GM19238 (cell line): ENCODE data around the gene LDB2.

Source experiments
- DNase-seq: peaks from one replicate; pipeline ENCODE4 v3.0.0; 2011; ENCODE audit warnings: low spot score; ENCODE audit not compliant: insufficient read length

The LDB2 gene

DNA sequence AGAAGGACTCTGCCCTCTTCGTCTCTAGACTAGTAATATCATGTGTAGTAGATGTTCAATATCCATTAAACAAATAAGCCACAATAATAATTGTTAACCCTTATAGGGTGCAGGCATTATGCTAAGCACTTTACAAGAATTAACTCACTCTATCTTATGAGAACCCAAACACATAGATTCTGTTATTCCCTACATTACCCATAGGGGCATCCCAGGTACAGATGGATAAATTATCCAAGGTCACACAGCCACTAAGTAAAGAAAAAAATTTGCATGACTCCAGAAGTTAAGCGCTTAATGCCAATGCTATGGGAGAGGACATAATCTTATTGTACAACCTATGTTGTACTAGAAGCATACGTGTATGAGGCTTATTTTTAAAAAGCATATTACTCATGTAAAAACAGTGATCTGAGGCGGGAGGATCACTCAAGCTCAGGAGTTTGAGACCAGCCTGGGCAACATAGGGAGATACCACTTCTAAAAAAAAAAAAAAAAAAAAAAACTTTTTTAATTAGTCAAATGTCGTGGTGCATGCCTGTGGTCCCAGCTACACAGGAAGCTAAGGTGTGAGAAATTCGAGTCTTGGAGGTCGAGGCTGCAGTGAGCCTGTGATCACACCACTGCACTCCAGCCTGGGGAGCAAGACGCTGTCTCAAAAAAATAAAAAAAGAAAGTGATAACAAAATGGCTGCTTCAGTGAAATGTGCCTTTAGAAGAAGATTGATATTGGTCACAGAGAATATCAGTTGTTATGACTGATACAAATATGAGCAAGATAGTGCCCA lies 13.6 kb downstream of the LDB2 start:
- no peak for DNase-seq

DNA sequence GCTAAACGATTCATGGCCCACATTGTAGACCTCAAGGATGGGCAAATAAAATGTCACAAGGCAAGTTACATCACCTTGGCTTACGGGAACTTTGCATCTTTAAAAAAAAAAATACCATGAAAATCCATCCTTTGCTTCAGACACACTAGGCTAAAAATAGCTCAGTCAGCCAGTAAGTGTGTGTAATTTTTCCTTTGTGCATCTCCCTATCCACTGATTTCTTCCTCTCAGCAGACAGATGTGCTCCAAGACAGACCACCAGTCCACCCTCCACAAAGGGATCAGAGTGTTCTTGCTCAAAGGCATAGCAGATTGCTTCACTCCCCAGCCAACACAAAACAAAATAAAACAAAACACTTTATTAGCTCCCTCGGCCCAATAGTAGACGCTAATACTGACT lies 14.6 kb downstream of the LDB2 start:
- no peak for DNase-seq

DNA sequence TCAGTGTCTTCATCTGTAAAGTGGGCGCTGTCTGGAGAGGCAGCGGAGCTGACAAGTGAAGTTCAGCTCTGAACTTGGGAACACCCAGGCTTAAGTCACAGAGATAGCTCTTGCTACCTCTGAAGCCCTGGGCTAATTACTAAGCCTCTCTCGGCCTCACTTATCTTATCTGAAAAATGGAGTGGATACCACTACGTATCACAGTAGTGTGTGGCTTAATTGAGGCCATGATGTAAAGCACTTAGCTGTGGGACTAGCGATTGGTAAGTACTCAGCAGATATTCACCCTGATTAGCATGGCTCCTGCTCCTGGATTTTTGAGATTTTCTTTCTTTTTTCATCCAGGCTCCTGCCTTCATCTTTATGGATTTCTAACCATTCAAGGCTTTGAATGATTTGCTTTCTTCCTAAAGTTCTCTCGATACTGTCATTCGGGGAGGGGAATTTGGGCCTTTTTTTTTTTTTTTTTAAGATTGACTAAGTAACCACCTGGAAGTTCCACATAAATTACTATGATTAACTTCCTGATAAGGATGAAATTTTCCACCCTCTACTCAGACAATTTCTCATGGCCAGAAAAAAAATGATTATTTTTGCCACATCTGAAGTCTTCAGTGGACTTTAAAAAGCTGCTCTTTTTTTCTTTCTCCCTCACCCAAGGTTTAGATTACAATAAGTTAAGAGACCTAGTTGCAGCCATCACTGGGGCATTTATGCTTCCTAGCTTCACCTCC lies 17.1 kb downstream of the LDB2 start:
- DNase-seq, result no peak

DNA sequence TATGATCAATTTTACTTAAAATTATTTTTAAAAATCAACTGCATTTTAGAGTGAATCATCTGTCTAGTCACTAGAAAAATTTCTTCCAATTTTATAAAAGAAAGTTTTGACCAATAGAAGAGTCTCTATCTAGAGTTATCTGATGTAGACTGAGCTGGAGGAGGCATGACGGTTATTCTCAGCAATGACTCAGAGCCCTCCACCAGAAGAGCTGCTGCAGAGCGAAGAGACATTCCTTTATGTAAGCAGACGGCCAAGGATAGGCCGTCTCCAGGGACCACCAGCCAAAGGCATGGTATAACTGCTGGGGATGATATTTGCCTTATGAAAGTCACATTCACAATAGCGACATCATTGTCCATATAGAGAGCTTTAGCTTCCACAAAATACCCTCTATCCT lies 23.0 kb downstream of the LDB2 start:
- DNase-seq, result no peak

DNA sequence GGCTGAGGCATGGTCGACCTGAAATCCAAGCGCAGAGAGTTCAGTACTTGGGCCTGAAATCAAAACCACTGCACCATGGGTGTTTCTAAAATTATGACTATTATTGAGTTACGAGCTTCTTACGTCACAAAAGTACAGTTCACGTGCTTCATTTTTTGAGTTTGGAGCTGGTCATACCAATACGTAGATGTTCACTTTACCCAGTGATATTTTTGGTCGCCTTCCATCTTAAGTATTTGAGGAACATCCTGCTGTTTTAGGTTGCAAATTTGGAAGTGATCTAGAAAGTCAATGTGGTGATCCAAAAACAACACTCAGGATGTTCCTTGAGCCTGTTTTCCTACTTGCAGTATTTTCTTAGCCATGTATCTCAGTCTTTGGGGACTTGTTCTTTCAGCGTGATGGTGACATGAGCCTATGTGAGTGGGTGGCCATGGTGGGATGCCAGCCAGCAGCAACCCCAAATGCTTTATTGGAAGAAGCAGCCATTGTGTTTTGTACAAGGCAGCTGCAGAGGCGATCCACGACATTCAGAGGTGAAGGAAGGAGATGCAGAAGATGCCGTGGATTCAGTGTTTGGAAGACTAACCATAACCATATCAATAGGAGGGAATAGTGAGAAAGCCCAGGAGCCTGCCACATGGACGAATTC lies 28.7 kb downstream of the LDB2 start:
- DNase-seq, result no peak

DNA sequence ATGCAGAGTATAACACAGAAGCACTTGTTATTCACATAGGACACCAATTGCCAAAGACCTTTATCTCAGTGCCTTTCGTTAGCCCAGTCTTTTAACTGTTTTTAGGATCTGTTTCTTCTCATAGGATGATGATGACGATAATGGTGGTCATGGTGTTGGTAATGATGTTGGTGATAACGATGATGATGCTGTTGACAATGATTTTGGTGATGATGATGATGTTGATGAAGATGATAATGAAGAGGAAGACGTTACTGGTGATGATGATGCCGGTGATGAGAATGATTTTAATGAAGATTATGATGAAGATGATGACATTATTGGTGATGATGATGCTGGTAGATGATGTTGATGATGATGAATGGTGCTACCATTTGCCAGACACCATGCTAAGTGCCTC lies 29.8 kb downstream of the LDB2 start:
- DNase-seq, result no peak

DNA sequence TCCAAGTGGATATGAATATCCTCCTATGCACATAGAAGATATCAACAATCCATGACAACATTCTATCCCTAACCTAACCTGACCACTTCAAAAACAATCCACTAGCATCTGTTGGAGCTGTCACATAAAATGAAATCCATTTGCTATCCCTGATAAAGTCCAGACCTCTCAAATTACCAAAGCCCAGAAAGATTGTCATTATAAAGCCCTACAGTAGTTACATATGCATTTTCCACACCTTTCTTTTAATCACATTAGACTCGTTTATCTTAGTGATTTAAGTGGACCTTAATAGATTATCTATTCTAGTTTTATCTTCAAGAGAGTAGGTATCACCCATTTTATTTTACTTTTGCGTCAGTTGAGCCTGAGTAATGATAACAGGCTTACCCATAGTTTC lies 30.6 kb downstream of the LDB2 start:
- DNase-seq, result no peak

DNA sequence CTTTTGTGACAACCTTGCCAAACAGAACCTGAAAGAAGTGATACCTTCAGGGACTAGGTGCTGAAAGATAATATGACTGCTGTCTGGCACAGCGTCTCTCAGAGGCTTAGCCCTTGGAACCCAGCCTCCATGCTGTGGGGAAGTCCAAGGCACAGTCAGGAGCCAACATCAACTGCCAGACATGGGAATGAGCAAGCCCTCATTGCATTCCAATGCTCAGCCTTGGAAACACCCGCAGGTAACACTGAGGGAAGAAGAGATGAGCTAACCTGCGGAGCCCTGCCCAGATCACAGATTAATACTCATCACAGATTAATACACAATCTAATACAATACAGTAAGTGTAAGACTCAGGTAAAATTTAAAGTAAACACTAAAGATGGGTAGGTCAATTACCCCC lies 31.5 kb downstream of the LDB2 start:
- DNase-seq, result no peak

DNA sequence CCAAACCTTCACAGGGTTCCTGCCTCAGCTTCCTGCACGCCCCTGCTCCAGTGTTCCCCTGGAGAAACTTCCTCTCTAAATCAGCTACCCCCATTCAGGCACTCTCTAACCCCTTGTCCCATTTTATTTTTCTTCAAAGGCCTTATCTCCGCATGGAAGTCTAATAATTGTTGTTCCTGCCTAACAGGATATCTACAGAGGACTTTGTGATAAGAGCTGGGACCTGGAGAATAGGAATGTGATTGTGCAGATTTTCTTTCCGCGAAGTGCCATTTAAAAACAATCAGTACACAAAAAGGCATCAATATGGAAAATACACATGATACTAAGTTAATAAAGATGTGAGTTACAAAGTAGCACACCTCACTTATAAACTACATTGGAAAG lies 32.6 kb downstream of the LDB2 start:
- DNase-seq, result no peak

DNA sequence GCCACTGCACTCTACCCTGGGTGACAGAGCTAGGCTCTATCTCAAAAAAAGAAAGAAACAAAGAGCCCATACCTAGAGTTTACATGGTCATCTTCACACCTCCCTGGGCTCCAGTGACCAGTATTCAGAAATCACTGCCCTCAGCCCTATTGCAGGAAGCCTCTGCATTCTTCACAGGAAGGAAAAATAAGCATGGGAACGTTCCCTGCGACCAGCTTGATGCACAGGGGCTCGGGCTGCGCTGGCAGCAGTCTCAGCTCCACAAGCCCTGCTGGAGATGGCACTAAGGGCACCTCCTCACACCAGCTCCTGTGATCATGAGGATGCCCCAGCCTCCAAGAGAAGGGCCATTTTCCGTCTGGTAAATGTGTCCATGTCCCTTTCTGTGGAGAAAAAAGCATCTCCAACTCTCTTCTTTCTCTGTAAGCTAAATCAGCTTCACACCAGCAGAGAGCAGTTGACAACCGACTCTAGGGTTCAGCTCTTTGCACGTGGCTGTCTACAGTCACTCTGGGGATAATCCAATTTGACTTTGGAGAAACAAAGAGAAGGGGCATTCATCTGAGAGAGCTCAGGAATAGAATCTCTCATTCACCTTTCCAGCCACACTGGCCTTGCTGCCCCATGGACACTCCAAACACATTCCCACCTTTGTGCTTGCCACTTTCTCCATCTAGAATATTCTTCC lies 33.1 kb downstream of the LDB2 start:
- DNase-seq, result no peak

DNA sequence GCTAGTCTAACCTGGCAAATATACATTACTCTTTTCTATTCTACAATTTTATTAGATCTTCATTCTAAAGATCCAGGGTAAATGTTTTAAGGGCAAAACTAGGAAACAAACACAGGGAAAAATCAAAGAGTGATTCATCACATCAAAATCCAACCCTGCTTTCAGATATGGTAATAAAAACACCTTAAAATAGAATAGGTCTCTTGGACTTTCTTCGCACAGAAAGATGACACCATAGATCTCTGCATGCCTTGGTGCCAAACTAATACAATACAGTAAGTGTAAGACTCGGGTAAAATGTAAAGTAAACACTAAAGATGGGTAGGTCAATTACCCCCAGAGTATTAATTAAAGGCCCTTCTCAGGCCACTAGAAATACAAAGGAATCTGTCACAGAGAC lies 34.2 kb downstream of the LDB2 start:
- DNase-seq, result no peak

DNA sequence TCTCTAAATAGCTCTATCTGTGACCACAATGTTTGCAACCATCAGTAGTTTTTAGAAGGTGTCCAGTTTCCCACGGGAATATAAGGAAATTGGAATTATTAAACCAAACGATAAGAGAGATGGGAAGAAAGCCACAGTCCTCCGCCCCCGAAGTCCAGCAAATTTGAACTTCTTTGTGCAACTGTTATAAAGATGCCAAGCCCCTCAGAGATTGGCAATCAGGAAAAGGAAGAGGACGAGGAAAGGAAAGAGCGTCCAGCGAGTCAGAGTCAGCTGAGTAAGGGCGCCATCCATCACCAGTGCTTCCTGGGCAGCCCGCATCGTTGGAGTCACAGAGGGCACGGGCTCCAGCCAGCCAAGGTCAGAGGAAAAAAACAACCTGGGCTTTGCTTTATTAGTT lies 35.7 kb downstream of the LDB2 start:
- DNase-seq, result no peak

DNA sequence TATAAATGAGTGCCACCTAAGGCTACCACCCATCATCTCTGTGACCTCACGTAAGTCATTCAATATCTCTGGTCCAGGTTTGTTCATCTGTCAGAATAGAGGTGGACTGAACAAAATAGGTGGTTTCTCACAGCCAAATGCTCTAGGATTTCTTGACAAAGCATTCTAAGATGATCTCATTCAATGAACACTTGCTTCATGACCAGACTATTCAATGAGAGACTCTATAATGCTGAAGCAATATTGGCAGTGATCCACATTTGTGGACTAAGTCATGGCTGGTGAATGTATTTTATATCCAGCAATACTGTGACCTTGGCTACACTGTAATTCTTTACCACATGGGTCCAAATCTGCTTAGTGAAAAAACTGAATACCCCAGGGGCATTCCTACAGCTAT lies 37.9 kb downstream of the LDB2 start:
- DNase-seq, result no peak

DNA sequence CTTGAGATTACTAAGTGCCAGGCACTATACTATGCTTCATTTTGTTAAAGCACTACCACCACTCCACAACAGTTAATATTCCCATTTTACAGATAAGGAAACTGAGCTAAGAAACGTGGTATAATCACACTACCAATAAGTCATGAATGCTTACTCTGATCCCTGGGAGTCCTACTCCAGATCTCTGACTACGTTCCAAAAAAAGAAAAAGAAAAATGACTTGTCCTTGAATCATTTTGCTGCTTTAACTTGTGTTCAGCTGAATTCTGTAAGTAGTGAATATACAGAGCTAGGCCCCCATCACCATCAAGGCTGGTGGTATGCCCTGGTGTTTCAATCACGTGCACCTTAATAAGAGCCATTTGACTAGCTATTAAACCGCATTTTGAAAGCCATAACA lies 39.4 kb downstream of the LDB2 start:
- DNase-seq, result no peak

DNA sequence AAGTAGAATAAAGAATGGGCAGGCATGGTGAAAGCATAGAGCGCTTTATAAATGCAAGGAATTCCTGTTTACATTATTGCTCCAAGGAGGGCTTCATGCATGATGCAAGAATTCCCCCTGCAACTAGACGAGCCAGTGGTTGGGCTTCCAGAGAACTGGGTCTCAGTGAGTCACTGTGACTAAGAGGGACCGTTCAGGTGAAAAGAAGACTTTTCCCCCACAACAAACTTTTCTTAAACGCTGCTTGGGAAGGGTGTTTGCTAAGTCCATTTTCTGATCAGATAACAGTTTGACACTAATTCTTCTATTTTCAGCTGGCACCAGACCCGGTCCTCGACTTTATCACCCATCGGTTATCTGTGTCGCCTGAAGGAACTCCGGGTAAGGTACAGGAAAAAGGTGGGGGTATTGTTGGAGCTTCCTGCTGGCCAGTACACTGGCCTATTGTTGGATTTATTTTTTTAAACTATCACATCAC lies 40.1 kb downstream of the LDB2 start:
- DNase-seq, result no peak

DNA sequence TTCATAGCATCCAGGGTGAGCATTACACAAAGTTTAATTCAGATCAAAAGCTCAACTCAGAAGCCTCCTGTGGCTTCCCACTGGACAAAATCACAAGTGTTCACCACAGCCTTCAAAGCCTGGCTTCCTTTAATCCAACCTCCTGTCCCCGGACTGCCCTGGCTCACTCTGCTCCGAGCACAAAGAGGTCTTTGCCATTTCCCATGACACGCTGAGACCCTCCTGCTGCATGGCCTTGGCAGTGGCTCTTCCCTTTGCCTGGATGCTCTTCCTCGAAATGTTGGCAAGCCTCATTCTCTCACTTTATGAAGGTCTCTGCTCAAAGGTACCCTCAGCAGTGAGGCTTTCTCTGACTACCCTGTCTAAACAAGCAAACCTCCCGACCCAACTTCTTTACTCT lies 41.0 kb downstream of the LDB2 start:
- DNase-seq, result no peak

DNA sequence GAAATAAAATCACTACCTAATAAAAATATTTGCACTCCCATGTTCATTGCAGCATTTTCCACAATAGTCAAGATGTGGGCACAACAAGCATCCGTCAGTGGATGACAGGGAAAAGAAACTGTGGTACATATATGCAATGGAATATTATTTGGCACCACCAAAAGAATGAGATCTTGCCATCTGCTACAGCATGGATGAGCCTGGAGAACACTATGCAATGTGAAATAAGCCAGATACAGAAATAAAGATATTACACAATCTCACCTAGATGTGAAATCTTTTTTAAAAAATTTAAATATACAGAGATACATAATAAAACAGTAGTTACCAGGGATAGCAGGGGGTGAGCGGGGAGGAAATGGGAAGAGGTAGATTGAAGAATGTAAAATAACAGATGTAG lies 44.8 kb downstream of the LDB2 start:
- DNase-seq, result no peak

DNA sequence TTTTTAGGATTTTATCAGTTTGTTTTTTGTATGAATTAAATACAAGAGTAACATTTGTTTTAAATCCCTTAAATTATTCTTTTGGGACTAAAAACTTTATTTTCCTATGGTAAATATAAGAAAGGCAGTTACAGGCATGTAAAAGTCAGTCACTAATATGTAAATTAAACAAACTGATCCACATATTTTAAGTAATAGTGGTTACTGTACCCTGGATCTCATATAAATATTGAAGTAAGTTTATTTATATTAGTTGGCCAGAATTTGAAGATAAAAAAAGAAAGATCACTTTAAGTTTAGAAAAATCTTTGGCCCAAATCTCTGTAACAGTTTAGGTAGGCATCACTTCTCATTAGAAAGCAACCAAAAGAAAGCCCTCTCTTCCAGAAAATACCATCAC lies 45.8 kb downstream of the LDB2 start:
- DNase-seq, result no peak

DNA sequence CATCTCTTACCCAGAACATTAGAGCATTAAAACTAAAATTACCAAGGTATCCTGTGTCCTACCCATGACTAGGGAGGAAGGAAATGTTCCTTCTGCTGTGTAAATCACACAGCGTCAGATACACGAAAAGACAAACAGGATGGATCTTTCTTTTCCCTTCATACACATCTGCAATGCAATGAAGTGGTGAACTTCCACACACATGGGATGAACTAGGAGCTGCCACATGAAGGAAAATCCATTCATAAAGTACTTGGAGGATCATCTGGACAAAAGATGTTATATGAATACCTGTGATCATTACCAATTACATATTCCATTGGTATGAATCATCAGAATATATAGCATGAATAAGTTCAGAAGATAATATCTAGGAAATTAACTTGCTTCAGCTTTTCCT lies 46.2 kb downstream of the LDB2 start:
- DNase-seq, result no peak

DNA sequence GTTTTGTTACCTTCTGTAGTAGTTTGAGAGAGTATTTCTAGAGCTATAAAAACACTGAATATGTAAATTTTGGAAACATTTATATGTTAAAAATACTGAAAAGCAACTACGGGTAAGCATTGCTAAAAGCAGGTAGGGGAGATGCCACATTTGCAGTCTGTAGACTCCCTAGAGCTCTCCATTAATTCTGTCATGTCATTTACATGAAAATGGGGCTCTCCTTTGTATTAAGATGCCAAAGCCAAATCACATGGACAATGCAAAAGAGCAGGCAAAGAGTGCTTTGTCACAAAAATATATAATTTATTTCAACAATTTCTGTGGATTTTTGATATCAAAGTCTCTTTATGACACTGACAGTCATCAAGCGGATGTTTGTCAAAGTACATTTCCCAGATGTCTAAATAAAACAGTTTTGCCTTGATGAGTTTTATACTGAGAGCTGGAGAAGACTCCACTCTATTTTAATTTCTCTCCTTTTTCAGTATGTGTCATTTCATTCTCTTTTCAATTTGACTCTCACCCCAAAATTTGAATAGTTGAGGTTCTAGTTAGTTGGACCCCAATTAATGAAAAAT lies 51.8 kb downstream of the LDB2 start:
- DNase-seq, result no peak

DNA sequence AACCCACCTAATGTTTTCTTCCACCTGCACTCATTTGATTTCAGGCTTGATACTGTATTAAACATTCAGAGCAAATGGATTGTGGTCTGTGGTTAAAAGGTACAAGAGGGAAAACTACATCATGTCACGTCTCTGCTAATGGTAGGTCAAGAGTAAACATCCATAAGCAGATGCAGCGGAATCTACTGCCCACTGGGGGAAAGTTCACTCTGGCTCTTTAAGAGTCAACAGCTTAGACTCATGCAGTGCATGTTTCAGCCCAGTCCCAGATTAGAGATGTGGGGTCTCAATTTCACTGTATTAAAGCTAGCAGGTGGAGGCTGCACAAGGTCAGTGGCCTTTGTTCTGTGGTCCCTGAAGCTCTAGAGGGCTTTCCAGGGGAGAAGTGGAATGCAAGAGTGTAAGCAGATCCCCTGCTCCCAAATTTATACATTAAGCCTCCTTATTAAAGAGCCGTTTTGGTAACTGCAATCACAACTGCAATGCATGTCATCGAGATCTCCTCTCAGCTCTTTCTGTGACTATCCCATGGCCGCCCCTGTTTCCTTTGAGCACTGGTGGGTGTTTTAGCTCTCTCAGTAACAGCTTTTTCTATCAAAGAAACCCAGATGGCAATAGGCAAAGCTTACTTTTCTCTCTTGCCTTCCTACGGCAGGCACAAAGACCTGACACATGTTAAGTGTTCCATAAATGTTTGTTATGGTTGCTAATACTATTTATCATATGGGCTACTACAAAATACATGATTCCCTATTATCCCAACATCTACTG lies 53.4 kb downstream of the LDB2 start:
- no peak for DNase-seq
